Rectal smooth muscle tissue (tissue), 1 donor: ENCODE results near the gene PRIM1.
A peak's percentile ranks its signal among the peaks of the same experiment; 100 is the strongest.

Source experiments
- H3K27ac ChIP-seq: one replicate; pipeline ENCODE4 v1.7.0; 2013; ENCODE audit warnings: low read depth, low read length, inconsistent platforms
- H3K27me3 ChIP-seq: one replicate; pipeline ENCODE4 v1.7.0; 2013; ENCODE audit warnings: low read length; ENCODE audit not compliant: control insufficient read depth, insufficient read depth
- H3K36me3 ChIP-seq: one replicate; pipeline ENCODE4 v1.7.0; 2013; ENCODE audit warnings: low read length; ENCODE audit not compliant: control insufficient read depth, insufficient read depth
- H3K4me1 ChIP-seq: one replicate; pipeline ENCODE4 v1.7.0; 2013; ENCODE audit warnings: low read length; ENCODE audit not compliant: control insufficient read depth, insufficient read depth
- H3K4me3 ChIP-seq: one replicate; pipeline ENCODE4 v1.7.0; 2013; ENCODE audit warnings: low read length
- H3K9ac ChIP-seq: one replicate; pipeline ENCODE4 v1.7.0; 2013; ENCODE audit warnings: low read length

PRIM1 gene

DNA sequence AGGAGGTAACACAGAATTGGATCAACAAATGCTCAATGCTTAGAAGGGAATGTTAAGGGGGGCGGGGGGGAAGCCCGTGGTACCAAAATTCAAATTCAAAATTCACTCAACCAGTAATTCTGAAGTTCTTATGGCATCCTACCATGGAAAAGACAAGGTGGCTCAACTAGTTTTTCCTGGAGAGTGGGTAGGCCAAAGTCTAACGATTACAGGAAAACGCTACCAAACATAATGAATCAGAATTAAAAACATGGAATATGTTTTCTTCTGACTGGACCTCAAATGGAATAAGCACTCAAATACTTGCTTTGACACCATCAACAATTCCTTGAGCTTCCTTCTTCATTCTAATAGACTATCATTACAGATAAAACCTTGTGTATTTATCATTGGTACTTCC lies 29.3 kb downstream of the PRIM1 start:
- peaks cover 28% of the 10 kb centered on the region for H3K4me1 ChIP-seq
- no peak overlapping the region for H3K27ac ChIP-seq
- peak overlapping the region; percentile 38 for H3K4me3 ChIP-seq
- H3K36me3 ChIP-seq = peaks cover 9% of the 10 kb centered on the region
- no peak overlapping the region for H3K9ac ChIP-seq
- no peaks in the 10 kb centered on the region for H3K27me3 ChIP-seq

DNA sequence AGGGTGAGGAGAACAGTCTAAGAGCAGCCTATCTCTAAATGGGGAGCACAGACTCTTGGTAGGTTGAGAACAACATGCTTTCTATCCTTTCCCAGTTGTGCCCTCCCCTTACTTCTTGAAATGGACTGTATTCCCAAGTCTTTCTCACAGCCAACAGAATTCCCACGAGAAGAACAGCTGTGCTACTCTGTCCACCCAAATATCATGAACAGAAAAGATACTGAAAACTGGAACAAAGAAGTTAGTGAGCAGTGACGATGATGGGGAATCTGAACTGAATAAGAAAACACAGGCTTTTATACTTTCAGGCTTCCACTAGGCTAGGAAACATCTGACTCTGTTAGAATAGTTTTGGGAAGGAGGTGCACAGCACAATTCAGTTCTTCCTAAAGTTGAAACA lies 30.4 kb downstream of the PRIM1 start:
- Histone ChIP-seq H3K27me3 (no peaks in the 10 kb centered on the region), H3K4me1 (peaks cover 28% of the 10 kb centered on the region), H3K4me3 (no peak overlapping the region), H3K9ac (no peak overlapping the region), H3K36me3 (peaks cover 9% of the 10 kb centered on the region), H3K27ac (no peak overlapping the region)

DNA sequence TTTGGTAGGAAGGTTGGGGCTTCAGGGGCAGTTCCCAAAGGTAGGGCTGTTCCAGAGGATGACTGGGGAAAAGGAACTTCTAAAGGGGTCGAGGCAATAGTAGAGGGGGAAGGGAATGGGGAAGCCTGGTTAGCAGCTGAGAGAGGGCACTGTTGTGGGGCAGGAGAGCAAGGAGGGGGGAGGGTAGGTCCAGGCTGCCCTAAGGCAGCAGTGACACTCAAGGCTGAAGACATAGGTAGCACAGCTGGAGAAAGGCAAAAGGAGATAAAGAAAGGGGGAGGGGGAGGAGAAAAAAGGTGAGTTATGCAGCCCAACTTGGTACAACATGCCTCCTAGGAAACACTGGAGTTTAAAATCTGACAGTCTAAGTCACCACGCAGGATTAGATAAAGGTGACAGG lies 30.9 kb downstream of the PRIM1 start:
- Histone ChIP-seq H3K4me3 (no peak overlapping the region), H3K27me3 (no peaks in the 10 kb centered on the region), H3K9ac (no peak overlapping the region), H3K27ac (no peak overlapping the region), H3K4me1 (peaks cover 28% of the 10 kb centered on the region), H3K36me3 (peaks cover 13% of the 10 kb centered on the region)

DNA sequence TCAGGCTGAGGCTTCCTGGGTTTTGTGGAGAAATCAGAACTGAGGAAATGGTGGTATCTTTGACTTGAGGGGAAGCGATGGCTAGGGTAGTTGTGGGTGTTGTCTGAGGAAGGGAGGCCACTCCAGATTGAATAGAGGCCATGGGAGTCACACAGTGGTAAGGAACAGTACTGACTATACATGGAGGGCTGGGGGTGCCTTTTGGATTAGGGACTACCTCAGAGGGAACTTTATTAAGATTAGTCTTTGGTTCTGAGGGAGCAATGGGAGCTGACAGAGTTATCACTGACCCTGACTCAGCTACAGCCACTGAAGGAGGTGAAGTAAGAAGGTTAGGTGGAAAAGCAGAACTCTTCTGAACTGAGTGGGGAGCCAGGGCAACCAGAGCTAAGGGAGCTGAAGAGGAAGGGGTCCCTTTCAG lies 31.4 kb downstream of the PRIM1 start:
- no peaks in the 10 kb centered on the region for H3K27me3 ChIP-seq
- H3K27ac ChIP-seq = no peak overlapping the region
- no peak overlapping the region for H3K9ac ChIP-seq
- H3K36me3 ChIP-seq = peaks cover 18% of the 10 kb centered on the region
- H3K4me1 ChIP-seq = peaks cover 26% of the 10 kb centered on the region
- no peak overlapping the region for H3K4me3 ChIP-seq

DNA sequence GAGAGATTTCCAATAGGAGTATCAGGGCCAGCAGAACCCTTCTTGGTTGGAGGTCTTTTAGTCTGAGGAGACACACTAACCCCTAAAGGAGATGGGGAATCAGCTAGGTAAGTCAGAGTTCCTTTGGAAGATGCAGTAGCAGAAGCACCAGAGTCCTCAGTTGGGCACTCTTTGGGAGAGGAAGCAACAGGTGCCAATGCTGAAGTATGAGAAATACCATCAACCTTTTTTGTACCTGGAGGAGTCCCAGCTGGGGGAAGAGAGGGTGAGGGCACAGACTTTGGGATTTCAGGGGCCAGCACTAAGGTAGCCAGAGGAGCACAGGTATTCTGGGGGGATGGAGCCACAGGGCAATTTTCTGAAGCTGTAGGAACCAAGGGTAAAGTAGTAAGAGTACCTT lies 33.1 kb downstream of the PRIM1 start:
- no peak overlapping the region for H3K9ac ChIP-seq

DNA sequence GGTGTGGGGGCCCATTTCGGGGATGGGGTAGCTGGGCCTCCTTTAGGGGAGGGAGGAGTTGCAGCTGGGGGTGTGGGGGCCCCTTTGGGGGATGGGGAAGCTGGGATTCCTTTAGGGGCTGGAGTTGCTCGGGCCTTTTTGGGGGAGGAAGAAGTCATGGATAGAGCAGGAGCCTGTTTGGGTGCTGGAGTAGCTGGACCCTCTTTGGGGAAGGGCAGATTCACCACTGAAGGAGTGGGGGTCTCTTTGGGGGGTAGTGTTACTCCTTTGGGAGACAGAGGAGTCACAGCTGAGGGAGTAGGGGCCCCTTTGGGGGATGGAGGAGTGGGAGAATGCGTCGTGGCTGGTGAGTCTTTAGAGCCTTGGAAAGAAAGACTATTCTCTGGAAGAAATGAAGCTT lies 33.5 kb downstream of the PRIM1 start:
- H3K36me3 ChIP-seq = peaks cover 29% of the 10 kb centered on the region
- H3K27me3 ChIP-seq = no peaks in the 10 kb centered on the region
- H3K4me3 ChIP-seq = no peak overlapping the region
- no peak overlapping the region for H3K27ac ChIP-seq
- H3K9ac ChIP-seq = no peak overlapping the region
- peaks cover 22% of the 10 kb centered on the region for H3K4me1 ChIP-seq

More for the DNA sequence above, 33.1 kb downstream of the PRIM1 start:
- Histone ChIP-seq H3K27me3 (no peaks in the 10 kb centered on the region), H3K36me3 (peaks cover 25% of the 10 kb centered on the region), H3K4me1 (peaks cover 24% of the 10 kb centered on the region), H3K27ac (no peak overlapping the region), H3K4me3 (no peak overlapping the region)

DNA sequence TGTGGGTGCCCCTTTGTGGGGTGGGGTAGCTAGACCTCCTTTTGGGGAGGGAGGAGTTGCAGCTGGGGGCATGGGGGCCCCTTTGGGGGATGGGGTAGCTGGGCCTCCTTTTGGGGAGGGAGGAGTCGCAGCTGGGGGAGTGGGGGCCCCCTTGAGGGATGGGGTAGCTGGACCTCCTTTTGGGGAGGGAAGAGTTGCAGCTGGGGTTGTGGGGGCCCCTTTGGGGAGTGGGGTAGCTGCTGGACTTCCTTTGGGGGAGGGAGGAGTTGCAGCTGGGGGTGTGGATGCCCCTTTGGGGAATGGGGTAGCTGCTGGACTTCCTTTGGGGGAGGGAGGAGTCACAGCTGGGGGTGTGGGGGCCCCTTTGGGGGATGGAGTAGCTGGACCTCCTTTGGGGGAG lies 34.0 kb downstream of the PRIM1 start:
- H3K4me3 ChIP-seq = no peak overlapping the region
- H3K27me3 ChIP-seq = no peaks in the 10 kb centered on the region
- H3K9ac ChIP-seq = no peak overlapping the region
- no peak overlapping the region for H3K27ac ChIP-seq
- peaks cover 30% of the 10 kb centered on the region for H3K36me3 ChIP-seq
- peaks cover 17% of the 10 kb centered on the region for H3K4me1 ChIP-seq

DNA sequence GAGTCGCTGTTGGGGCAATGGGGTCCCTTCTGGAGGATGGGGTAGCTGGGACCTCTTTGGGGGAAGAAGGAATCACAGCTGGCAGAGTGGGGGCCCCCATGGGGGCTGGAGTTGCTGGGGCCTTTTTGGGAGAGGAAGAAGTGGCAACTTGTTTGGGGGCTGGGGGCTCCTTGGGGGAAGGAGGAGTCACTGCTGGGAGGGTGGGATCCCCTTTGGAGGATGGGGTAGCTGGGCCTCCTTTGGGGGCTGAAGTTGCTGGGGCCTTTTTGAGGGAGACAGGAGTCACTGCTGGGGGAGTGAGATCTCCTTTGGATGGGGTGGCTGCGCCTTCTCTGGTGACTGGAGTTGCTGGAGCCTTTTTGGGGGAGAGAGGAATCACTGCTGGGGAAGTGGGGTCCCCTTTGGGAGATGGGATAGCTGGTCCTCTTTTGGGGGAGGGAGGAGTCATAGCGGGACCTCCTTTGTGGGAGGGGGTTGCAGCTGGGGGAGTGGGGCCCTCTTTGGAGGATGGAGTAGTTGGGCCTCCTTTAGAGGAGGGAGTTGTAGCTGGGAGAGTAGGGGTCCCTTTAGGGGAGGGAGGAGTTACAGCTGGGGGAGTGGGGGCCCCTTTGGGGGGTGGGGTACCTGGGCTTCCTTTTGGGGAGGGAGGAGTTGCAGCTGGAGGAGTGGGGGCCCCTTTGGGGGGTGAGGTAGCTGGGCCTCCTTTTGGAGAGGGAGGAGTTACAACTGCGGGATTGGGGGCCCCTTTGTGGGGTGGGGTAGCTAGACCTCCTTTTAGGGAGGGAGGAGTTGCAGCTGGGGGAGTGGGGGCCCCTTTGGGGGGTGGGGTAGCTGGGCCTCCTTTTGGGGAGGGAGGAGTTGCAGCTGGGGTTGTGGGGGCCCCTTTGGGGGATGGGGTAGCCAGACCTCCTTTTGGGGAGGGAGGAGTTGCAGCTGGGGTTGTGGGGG lies 34.9 kb downstream of the PRIM1 start:
- Histone ChIP-seq H3K36me3 (peaks cover 36% of the 10 kb centered on the region), H3K9ac (no peak overlapping the region), H3K4me1 (peaks cover 7% of the 10 kb centered on the region), H3K27ac (no peak overlapping the region), H3K4me3 (no peak overlapping the region), H3K27me3 (no peaks in the 10 kb centered on the region)

DNA sequence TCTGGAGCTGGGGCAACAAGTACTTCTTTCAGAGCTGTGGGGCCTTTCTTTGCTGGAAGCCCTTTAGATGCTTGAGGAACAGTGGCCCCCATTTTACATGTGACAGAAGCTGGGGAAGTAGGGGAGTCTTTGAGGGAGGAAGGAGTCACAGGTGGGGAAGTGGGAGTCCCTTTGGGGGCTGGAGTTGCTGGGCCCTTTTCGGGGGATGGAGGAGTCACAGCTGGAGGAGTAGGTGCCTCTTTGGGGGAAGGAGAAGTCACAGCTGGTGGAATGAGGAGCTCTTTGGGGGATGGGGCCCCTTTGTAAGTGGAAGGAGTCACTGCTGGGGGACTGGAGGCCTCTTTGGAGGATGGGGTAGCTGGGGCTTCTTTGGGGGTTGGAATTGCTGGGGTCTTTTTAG lies 35.7 kb downstream of the PRIM1 start:
- H3K27ac ChIP-seq = no peak overlapping the region

DNA sequence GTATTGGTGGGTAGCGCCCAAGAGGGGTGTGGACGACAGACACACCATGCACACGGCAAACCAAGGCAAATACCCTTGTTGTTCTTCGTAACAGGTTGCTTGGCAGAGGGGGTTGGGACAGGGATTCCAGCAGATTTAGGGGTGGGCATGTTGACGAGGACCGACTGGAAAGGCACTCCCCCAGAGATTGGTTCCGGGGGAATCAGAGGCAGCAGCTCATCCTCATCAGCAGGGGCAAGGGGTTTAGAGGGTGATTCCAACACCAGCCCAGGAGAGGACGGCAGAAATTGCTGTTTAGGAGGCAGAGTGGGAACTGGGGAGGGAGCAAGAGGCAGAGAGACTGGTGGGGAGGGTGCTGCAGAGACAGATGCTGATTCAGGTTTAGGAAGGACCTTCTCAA lies 36.3 kb downstream of the PRIM1 start:
- H3K36me3 ChIP-seq = peaks cover 34% of the 10 kb centered on the region
- H3K27me3 ChIP-seq = no peaks in the 10 kb centered on the region
- H3K27ac ChIP-seq = no peak overlapping the region
- no peak overlapping the region for H3K4me3 ChIP-seq
- no peaks in the 10 kb centered on the region for H3K4me1 ChIP-seq
- no peak overlapping the region for H3K9ac ChIP-seq

More for the DNA sequence above, 35.7 kb downstream of the PRIM1 start:
- H3K36me3 ChIP-seq = peaks cover 36% of the 10 kb centered on the region
- H3K4me3 ChIP-seq = no peak overlapping the region
- H3K27me3 ChIP-seq = no peaks in the 10 kb centered on the region
- no peak overlapping the region for H3K9ac ChIP-seq
- peaks cover under 1% of the 10 kb centered on the region for H3K4me1 ChIP-seq

DNA sequence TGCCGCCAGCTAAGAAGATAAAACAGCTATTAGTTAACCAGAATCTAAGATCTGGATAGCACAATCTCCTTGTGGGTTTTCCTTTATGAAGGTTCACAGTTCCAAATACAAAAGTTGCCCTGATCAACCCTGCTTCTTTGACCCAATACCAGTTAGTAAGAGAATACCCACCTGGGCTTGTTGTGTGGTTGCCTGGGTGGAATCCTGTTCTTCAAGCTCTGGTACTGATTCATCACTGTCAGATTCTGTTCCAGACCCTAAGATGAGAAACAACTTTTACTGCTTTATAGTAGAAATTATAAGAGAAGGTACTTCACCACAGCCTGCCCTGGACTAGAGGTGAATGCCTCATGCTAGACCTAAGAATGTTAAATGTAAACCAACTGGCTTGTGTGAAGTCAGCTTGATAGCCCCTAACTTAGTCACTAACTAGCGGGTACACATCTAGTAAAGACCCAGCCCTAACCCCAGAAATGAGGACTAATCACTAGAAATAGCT lies 37.6 kb downstream of the PRIM1 start:
- H3K9ac ChIP-seq = no peak overlapping the region
- no peak overlapping the region for H3K27ac ChIP-seq
- no peaks in the 10 kb centered on the region for H3K27me3 ChIP-seq
- H3K36me3 ChIP-seq = peaks cover 30% of the 10 kb centered on the region
- no peak overlapping the region for H3K4me3 ChIP-seq
- H3K4me1 ChIP-seq = no peaks in the 10 kb centered on the region

DNA sequence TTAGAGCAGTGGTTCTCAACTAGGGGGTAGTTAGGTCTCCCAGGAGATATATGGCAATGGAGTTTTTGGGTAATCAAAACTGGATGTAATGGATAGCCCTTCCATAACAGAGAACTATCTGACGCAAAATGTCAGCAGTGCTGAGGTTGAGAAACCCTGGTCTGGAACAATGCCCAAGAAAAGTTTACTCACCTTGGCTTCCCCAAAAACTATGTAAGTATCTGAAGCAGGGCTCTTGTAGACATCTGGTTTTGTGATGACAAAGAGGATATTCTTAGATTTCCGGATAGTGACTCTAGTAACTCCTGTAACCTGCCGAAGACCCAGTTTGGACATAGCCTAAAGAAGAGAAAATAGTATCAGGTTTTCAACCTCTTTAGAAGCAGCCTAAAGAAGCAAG lies 38.8 kb downstream of the PRIM1 start:
- Histone ChIP-seq H3K27ac (no peak overlapping the region), H3K36me3 (peaks cover 30% of the 10 kb centered on the region)

More for the DNA sequence above, 38.8 kb downstream of the PRIM1 start:
- Histone ChIP-seq H3K4me1 (no peaks in the 10 kb centered on the region), H3K4me3 (no peak overlapping the region), H3K27me3 (no peaks in the 10 kb centered on the region), H3K9ac (no peak overlapping the region)
